Brain microvascular endothelial cell (primary cell): ENCODE data around the gene SEMA3F.

Experiments
- DNase-seq: peaks from one replicate; pipeline ENCODE4 v3.0.0-alpha.2; 2020
- H3K27ac ChIP-seq: fragments of 250-450 bp; sonication (Bioruptor Pico); 2 replicates; pipeline ENCODE4 v1.5.1; 2020; ENCODE audit warnings: mild to moderate bottlenecking, moderate library complexity
- H3K27me3 ChIP-seq: fragments of 250-450 bp; sonication (Bioruptor Pico); replicated peaks from 2 replicates; pipeline ENCODE4 v1.5.1; 2020; ENCODE audit warnings: mild to moderate bottlenecking
- H3K36me3 ChIP-seq: fragments of 250-450 bp; sonication (Bioruptor Pico); replicated peaks from 2 replicates; pipeline ENCODE4 v1.5.1; 2020; ENCODE audit warnings: mild to moderate bottlenecking
- H3K4me3 ChIP-seq: 2 replicates; pipeline ENCODE4 v1.5.1; 2011; ENCODE audit warnings: low read depth, mild to moderate bottlenecking, control low read depth, low read length, moderate library complexity
- in situ Hi-C: cut with HindIII; loops from 2 replicates; pipeline ENCODE4 v1.10.0; 2017; ENCODE audit warnings: low sequenced_read_pairs, low pct_ligation_motif_present
- TF ChIP-seq, protein P1 (sequence below): IDR thresholded peaks from 2 replicates; pipeline ENCODE4 v1.5.1; 2011; ENCODE audit warnings: low read depth, mild to moderate bottlenecking, moderate library complexity, low read length, control low read depth, inconsistent platforms; ENCODE audit errors: missing control alignments

The SEMA3F gene

GRCh38 chr3:50155891-50156290, 767 bp downstream of the SEMA3F start:
- H3K27ac ChIP-seq = no peak overlapping the region
- H3K27me3 ChIP-seq = peaks cover 8% of the 10 kb centered on the region
- H3K36me3 ChIP-seq = no peaks in the 10 kb centered on the region
- DNase-seq = no peak
- in situ Hi-C loops = no loop called here
- peak overlapping the region; percentile 39 for H3K4me3 ChIP-seq
- TF ChIP-seq, protein P1, sequence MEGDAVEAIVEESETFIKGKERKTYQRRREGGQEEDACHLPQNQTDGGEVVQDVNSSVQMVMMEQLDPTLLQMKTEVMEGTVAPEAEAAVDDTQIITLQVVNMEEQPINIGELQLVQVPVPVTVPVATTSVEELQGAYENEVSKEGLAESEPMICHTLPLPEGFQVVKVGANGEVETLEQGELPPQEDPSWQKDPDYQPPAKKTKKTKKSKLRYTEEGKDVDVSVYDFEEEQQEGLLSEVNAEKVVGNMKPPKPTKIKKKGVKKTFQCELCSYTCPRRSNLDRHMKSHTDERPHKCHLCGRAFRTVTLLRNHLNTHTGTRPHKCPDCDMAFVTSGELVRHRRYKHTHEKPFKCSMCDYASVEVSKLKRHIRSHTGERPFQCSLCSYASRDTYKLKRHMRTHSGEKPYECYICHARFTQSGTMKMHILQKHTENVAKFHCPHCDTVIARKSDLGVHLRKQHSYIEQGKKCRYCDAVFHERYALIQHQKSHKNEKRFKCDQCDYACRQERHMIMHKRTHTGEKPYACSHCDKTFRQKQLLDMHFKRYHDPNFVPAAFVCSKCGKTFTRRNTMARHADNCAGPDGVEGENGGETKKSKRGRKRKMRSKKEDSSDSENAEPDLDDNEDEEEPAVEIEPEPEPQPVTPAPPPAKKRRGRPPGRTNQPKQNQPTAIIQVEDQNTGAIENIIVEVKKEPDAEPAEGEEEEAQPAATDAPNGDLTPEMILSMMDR = no peak

GRCh38 chr3:50156549-50157493, 1.7 kb downstream of the SEMA3F start:
- peak overlapping the region; percentile 43 for H3K4me3 ChIP-seq
- in situ Hi-C loops = no loop called here

GRCh38 chr3:50157827-50158529, 2.9 kb downstream of the SEMA3F start:
- H3K27ac ChIP-seq = no peak overlapping the region
- no peak overlapping the region for H3K4me3 ChIP-seq
- peaks cover 8% of the 10 kb centered on the region for H3K27me3 ChIP-seq
- no peaks in the 10 kb centered on the region for H3K36me3 ChIP-seq
- no peak for DNase-seq
- TF ChIP-seq, protein P1 = no peak
- in situ Hi-C loops = no loop called here

More at GRCh38 chr3:50156549-50157493, 1.7 kb downstream of the SEMA3F start:
- no peaks in the 10 kb centered on the region for H3K36me3 ChIP-seq
- TF ChIP-seq, protein P1 = no peak
- no peak overlapping the region for H3K27ac ChIP-seq
- peaks cover 8% of the 10 kb centered on the region for H3K27me3 ChIP-seq
- DNase-seq = no peak

GRCh38 chr3:50158530-50159146, 3.5 kb downstream of the SEMA3F start:
- TF ChIP-seq, protein P1 = peak; percentile 9
- in situ Hi-C loops = no loop called here
- Histone ChIP-seq H3K4me3 (no peak overlapping the region), H3K27ac (no peak overlapping the region), H3K27me3 (peaks cover 8% of the 10 kb centered on the region), H3K36me3 (no peaks in the 10 kb centered on the region)
- DNase-seq = no peak

DNA sequence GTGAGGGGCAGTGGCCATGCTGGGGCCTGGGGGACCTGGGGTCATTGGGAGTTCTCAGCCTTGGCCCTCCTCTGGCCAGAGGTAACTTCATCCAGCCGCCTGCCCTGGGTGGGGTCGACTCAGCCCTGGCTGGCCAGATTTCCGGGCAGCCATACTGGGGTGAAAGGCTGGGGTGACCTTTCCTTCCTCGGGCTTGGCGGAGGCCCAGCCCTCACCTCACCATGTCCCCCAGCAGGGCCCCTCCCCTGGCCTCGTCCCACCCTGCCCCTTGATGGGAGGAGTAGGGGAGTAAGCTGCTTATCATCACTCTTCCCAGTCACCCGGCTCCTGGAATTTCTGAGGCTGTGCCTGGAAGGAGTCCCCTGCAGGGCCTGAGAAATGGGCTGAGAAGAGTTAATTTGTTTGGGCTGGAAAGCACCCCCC, 5.4 kb downstream of the SEMA3F start:
- in situ Hi-C loops = no loop called here
- H3K36me3 ChIP-seq = no peaks in the 10 kb centered on the region
- H3K4me3 ChIP-seq = no peak overlapping the region

More for the DNA sequence above, 5.4 kb downstream of the SEMA3F start:
- no peak for DNase-seq
- Histone ChIP-seq H3K27ac (no peak overlapping the region), H3K27me3 (peaks cover 1% of the 10 kb centered on the region)
- TF ChIP-seq, protein P1 = no peak
